ENCODE results near the gene SLA2.
"Not testable (repeated sequence)": the region's sequence is repeated elsewhere in the genome, so short reads cannot be mapped to it uniquely, and the experiment has no call there.

Gene SLA2

DNA sequence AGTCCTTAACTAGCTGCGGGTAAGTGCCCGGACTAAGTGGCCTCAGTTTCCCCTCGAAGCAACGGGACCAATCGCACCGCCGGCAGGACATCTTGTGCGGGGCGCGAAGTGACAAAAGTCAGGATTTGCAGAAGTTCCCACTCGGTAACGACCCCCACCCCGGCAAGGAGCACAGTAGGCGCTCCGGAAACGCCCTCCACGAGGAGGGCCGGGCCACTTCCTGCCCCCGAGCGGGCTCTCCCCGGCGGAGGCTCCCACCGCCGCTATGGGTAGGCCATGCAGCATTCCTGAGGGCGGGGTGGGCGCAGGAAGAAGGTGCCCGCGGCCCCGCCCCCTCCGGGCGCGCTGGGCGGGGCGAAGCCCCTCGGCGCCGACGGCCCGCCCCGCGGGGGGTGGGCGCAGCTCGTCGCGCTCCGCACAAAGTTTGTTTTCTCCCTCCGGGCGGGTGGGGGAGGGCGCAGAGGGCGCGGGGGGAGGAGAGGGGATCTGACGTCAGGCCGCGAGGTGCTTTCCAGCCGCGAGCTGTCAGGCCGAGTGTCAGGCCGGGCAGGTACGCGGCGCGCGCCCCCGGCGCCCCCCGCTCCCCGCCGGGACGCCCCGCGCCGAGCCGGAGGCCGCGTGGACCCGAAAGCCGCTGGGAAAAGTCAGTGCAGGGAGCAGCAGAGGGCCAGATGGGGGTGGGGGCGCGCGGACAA, 72.7 kb downstream of the SLA2 start, which contains the start of gene TGIF2:
TGIF2 (plus strand) TSS at position 495 of the 695 bp plus-strand sequence. CDS start 5,178 bp downstream, outside the sequence.
- DNase-seq: peak; percentile 7

DNA sequence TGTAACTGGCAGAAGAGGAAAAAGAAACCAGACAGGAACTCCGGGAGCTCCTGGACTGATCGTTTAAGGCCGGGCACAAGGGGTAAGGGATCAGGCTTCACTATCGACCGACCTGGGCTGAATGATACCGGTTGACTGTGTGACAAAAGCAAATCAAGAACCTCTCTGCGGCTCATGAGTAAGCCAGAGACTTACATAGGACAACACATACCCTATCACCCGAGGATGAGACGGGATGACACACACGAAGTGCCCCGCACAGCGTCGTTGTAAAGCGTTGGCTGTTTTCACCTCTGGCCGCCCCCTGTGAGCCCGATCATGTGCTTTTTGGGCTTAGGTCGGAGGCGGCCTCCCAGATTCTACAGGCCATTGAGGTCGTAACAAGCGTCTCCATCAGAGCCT, 73.3 kb downstream of the SLA2 start:
- no peak for DNase-seq

DNA sequence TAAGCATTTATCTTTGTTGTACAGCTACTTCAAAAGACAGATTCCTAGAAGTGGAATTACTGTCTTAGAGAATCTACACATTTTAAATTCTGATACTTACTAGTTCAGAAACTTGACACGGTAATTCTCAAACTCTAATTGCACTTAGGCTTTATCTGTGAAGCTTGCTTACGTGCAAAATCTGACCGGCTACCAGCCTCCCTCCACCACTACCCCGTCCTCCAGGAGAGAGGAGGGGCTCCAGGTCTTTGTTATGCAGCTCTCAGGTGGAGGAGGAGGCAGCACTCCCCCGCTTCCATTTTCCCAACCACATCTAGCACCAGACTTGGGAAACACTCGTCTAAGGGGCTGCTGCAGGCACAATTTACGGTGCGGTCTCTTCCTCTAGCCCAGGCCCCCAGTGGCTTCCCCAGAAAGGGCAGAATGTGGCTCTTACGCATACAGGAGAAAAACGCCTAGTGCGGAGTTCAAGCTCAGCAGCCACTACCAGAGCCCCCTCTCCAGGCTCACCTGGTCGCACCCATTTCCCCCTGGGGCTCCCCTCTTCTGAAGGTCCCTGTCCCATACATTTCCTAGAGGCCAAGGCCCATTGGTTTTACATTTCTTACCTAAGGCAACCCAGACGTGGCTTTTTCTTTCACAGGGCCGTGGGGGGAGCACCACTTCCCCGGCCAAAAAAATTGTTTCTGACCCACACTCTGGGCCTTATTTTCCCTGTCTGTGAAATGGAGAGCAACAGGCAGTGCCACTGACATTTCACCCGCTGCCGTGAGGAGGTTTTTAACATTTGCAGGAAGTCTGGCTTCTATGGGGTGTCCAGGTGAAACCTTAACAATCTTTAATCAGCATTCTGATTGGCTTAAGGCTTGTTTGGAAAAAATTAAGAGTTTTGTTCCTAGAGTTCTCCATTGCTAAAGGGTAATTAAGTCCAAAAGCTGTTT, 74.2 kb downstream of the SLA2 start:
- no peak for DNase-seq

DNA sequence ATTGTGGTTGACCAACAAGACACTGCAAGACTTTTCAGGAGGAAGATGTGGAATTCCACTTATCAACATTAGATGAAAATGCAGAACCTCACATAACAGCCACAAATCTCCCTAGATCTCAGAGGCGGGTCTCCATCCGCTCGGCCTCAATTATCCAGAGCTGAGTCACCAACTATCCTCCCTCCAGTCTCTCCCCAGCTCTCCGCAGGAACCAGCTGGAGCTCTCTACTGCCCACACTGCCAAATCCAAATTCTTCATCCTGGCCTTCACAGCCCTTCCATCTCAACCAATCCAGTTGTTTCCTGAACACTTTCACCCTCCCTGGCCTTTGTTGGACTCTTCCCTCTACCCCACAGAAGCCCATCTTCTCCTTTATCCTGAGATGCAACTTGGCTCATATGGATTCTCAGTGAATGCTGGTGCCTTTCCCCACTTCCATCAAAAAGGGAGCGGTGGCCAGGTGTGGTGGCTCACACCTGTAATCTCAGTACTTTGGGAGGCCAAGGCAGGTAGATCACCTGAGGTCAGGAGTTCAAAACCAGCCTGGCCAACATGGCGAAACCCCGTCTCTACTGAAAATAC, 76.1 kb downstream of the SLA2 start:
- no peak for DNase-seq

DNA sequence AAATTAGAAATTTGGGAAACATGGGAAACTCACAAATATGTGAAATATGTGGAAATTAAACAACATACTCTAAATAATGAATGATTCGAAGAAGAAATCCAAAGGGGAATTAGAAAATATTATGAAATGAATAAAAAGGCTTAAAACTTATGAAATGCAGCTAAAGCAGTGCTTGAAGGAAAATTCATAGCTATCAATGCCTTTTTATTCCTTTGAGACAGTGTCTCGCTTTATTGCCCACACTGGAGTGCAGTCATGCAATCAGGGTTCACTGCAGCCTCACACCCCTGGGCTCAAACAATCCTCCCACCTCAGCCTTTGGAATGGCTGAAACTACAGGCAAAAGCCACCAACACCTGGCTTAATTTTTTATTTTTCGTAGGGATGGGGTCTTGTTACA, 80.5 kb downstream of the SLA2 start:
- no peak for DNase-seq

DNA sequence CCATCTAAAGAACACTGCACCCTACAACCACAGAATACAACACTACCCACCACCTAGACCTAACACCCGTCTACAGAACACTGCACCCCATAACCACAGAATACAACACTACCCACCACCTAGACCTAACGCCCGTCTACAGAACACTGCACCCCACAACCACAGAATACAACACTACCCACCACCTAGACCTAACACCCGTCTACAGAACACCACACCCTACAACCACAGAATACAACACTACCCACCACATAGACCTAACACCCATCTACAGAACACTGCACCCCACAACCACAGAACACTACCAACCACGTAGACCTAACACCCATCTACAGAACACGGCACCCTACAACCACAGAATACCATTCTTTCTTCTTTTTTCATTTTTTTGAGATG, 81.3 kb downstream of the SLA2 start:
- DNase-seq: not testable (repeated sequence)

DNA sequence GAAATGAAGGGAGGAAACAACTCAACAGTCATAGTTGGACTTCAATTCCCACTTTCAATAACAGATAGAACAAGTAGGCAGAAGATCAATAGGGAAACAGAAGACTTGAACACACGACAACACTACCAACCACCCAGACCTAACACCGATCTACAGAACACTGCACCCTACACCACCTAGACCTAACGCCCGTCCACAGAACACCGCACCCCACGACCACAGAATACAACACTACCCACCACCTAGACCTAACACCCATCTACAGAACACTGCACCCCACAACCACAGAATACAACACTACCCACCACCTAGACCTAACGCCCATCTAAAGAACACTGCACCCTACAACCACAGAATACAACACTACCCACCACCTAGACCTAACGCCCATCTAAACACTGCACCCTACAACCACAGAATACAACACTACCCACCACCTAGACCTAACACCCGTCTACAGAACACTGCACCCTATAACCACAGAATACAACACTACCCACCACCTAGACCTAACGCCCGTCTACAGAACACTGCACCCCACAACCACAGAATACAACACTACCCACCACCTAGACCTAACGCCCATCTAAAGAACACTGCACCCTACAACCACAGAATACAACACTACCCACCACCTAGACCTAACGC, 81.8 kb downstream of the SLA2 start:
- not testable (repeated sequence) for DNase-seq

DNA sequence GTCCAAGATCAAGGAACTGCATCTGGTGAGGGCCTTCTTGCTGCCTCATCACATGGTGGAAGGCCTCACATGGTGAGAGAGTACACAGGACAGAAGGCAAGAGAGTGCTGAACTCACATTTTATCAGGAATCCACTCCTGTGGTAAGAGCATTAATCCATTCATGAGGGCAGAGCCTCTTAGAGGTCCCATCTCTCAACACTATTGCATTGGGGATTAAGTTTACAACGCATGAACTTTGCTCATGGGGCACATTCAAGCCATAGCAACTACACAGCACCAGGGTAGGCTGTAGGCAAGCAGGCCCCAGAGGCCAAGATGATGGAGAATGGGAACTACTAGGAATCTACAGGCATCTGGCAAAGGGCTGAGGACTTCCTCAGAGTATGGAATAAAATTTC, 82.6 kb downstream of the SLA2 start:
- no peak for DNase-seq

DNA sequence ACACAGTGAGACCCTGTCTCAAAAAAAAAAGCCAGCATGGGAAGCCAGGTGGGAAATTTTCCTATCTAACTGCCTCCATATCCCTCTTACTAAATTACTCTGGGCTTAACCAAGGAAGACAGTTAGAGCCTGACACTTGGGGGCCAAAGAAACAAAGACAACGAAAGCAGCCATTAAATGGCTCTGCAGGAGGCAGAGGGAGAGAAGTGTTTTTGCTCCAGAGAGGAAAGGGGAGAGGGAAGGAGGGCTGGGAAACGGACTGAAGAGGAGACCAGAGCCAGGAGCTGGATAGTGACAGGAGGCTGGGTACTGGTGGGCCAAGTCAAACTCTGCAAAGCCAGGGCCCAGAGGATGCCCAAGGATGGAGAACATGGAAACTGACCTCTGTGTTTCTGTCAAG, 83.3 kb downstream of the SLA2 start:
- DNase-seq: no peak

Measured in NCI-H1694 treated with DMSO at 0.1 percent for 48 hours (cell line).